CD14-positive monocyte (primary cell): ENCODE measurements around the gene SDK1. TPM values are rescaled to one million over a fixed set of nuclear protein-coding genes. Genes with fewer than 3 reads are reported as not detected.

Source experiments
- DNase-seq, 3 donors: peaks; one replicate each; pipeline ENCODE4 v3.0.0-alpha.2; 2011 to 2022
- H2AFZ ChIP-seq: 2 replicates; pipeline ENCODE4 v1.6.0; 2012; ENCODE audit warnings: mild to moderate bottlenecking, low read depth, low read length, inconsistent platforms; ENCODE audit not compliant: insufficient read depth, poor library complexity, severe bottlenecking
- H3K27ac ChIP-seq, 2 donors: 1 replicate in 1 of 2; 2 replicates in 1 of 2; pipeline ENCODE4 v1.5.1; 2012 to 2013; ENCODE audit warnings: low read length in 2 of 2, control low read depth in 1 of 2, inconsistent platforms in 1 of 2, low read depth in 1 of 2, mild to moderate bottlenecking in 1 of 2
- H3K27me3 ChIP-seq, 2 donors: one replicate each; pipeline versions ENCODE4 v1.6.0 to v1.6.1; 2011 to 2013; ENCODE audit warnings: low read length in 2 of 2; ENCODE audit not compliant: control insufficient read depth in 2 of 2, insufficient read depth in 2 of 2
- H3K36me3 ChIP-seq, 2 donors: replicated peaks in 1 of 2; 1 replicate in 1 of 2; 2 replicates in 1 of 2; pipeline versions ENCODE4 v1.5.1 to v1.6.1; 2012 to 2013; ENCODE audit warnings: low read length in 2 of 2, control low read depth in 1 of 2, inconsistent platforms in 1 of 2, mild to moderate bottlenecking in 1 of 2; ENCODE audit not compliant: insufficient read depth in 2 of 2, control insufficient read depth in 1 of 2
- H3K4me1 ChIP-seq, 2 donors: 1 replicate in 1 of 2; 2 replicates in 1 of 2; pipeline versions ENCODE4 v1.5.1 to v1.6.1; 2012 to 2013; ENCODE audit warnings: low read length in 2 of 2, control low read depth in 1 of 2, inconsistent platforms in 1 of 2, mild to moderate bottlenecking in 1 of 2, moderate library complexity in 1 of 2; ENCODE audit not compliant: insufficient read depth in 2 of 2, control insufficient read depth in 1 of 2
- H3K4me2 ChIP-seq: replicated peaks from 2 replicates; pipeline ENCODE3; 2012; ENCODE audit warnings: low read length, moderate library complexity, mild to moderate bottlenecking; ENCODE audit not compliant: poor library complexity, severe bottlenecking; ENCODE audit errors: extremely low read depth
- H3K4me3 ChIP-seq, 3 experiments: fragments of 200-600 bp in 1 of 3; sonication (generic) in 1 of 3; replicated peaks in 1 of 3; 1 replicate in 2 of 3; 2 replicates in 1 of 3; pipeline ENCODE4 v1.5.1; 2011 to 2013; ENCODE audit warnings: low read length in 3 of 3, mild to moderate bottlenecking in 3 of 3, control low read depth in 2 of 3, low read depth in 2 of 3, inconsistent platforms in 1 of 3, moderate library complexity in 1 of 3
- H3K79me2 ChIP-seq: 2 replicates; pipeline ENCODE4 v1.6.0; 2012; ENCODE audit warnings: mild to moderate bottlenecking, control low read depth, inconsistent platforms, low read length, moderate library complexity; ENCODE audit not compliant: insufficient read depth
- H3K9ac ChIP-seq: 2 replicates; pipeline ENCODE4 v1.6.0; 2017; ENCODE audit warnings: low read length, mild to moderate bottlenecking; ENCODE audit not compliant: insufficient read depth, poor library complexity, severe bottlenecking
- H3K9me3 ChIP-seq, 2 donors: replicated peaks in 1 of 2; 1 replicate in 1 of 2; 2 replicates in 1 of 2; pipeline versions ENCODE4 v1.5.1 to v1.6.1; 2012 to 2013; ENCODE audit warnings: low read length in 2 of 2, control low read depth in 1 of 2; ENCODE audit not compliant: control insufficient read depth in 1 of 2, insufficient read depth in 1 of 2
- H4K20me1 ChIP-seq: 2 replicates; pipeline ENCODE4 v1.6.0; 2012; ENCODE audit warnings: mild to moderate bottlenecking, low read length, control low read depth, moderate library complexity; ENCODE audit not compliant: insufficient read depth
- H3K27ac Mint-ChIP-seq, 7 donors: one replicate each; pipeline ENCODE4 v1.8.0; 2020; ENCODE audit warnings: mild to moderate bottlenecking in 7 of 7, mixed read lengths in 7 of 7, moderate library complexity in 6 of 7, inconsistent platforms in 2 of 7
- H3K27me3 Mint-ChIP-seq, 3 donors: one replicate each; pipeline ENCODE4 v1.8.0; 2021 to 2022; ENCODE audit warnings: low read depth in 3 of 3, mild to moderate bottlenecking in 3 of 3, mixed read lengths in 3 of 3, moderate library complexity in 3 of 3, inconsistent platforms in 1 of 3
- H3K36me3 Mint-ChIP-seq, 2 donors: one replicate each; pipeline ENCODE4 v1.8.0; 2020; ENCODE audit warnings: mixed read lengths in 2 of 2, inconsistent platforms in 1 of 2, mild to moderate bottlenecking in 1 of 2
- H3K4me1 Mint-ChIP-seq: one replicate; pipeline ENCODE4 v1.8.0; 2020; ENCODE audit warnings: mild to moderate bottlenecking, mixed read lengths
- H3K4me3 Mint-ChIP-seq, 2 donors: one replicate each; pipeline ENCODE4 v1.8.0; 2020; ENCODE audit warnings: mild to moderate bottlenecking in 2 of 2, mixed read lengths in 2 of 2, moderate library complexity in 1 of 2
- H3K9me3 Mint-ChIP-seq, 7 donors: one replicate each; pipeline ENCODE4 v1.8.0; 2020 to 2022; ENCODE audit warnings: mixed read lengths in 7 of 7, mild to moderate bottlenecking in 6 of 7, moderate library complexity in 6 of 7, inconsistent platforms in 2 of 7
- CTCF ChIP-seq: fragments of 200-600 bp; IDR thresholded peaks from one replicate; pipeline ENCODE4 v1.8.0; 2022; ENCODE audit warnings: antibody characterized with exemption, mild to moderate bottlenecking
- WGBS: methylation state at CpG from one replicate; pipeline ENCODE4 v1.1.5; 2013; ENCODE audit warnings: missing lambda C conversion rate; ENCODE audit not compliant: insufficient coverage; 5-methylcytosine and 5-hydroxymethylcytosine counted together
- intact Hi-C, 2 donors: fragments of 100-400 bp; cut with micrococcal nuclease; formaldehyde crosslinking; loops; one replicate each; pipeline versions ENCODE4 v1.15.0 to v1.15.1; 2023
- polyA plus RNA-seq, 3 donors: library from polyadenylated mRNA; depleted of rRNA in 1 of 3; unstranded in 2 of 3; stranded (reverse) in 1 of 3; fragments of 300-500 nt in 2 of 3; fragments of >200 nt in 1 of 3; fragmentation: Illumina TruSeq in 2 of 3; gene quantifications; 1 replicate in 2 of 3; 2 replicates in 1 of 3; pipeline ENCODE4 v1.2.3, GENCODE V29; 2012 to 2021

Gene SDK1
- polyA plus RNA-seq, 3 donors = 0.01 TPM; not detected in 2

- Histone ChIP-seq H3K9ac (no peak overlapping the region), H3K27me3 (no peaks in the 10 kb centered on the region), H4K20me1 (no peaks in the 10 kb centered on the region), H3K4me1 (no peaks in the 10 kb centered on the region), H3K27ac (no peak overlapping the region), H3K4me3 (no peak overlapping the region), H3K4me2 (no peak overlapping the region), H3K79me2 (no peaks in the 10 kb centered on the region), H3K9me3 (no peaks in the 10 kb centered on the region), H3K36me3 (no peaks in the 10 kb centered on the region), H2AFZ (no peak overlapping the region)
- DNase-seq = no peak
- Mint-ChIP-seq H3K27me3 (peaks cover 1 to 2% (median 2%) of the 10 kb centered on the region in 3 donors), H3K4me1 (no peaks in the 10 kb centered on the region), H3K4me3 (no peak overlapping the region), H3K9me3 (peaks cover 0 to 1% (median 0%) of the 10 kb centered on the region in 7 donors), H3K27ac (no peak overlapping the region), H3K36me3 (no peaks in the 10 kb centered on the region)
- no peak for TF ChIP-seq CTCF
- intact Hi-C loops = no loop called here
- 88% methylated on average over 3 of the region's 12 CpGs for whole genome bisulfite sequencing
These were observed 44.8 kb downstream of the SDK1 start for GRCh38 chr7:3345699-3346481.

- Histone ChIP-seq H3K9ac (no peak overlapping the region), H2AFZ (no peak overlapping the region), H3K27ac (no peak overlapping the region), H3K4me3 (no peak overlapping the region), H3K79me2 (no peaks in the 10 kb centered on the region), H4K20me1 (no peaks in the 10 kb centered on the region), H3K4me1 (no peaks in the 10 kb centered on the region), H3K27me3 (no peaks in the 10 kb centered on the region), H3K36me3 (no peaks in the 10 kb centered on the region), H3K4me2 (no peak overlapping the region), H3K9me3 (no peaks in the 10 kb centered on the region)
- H3K4me3 Mint-ChIP-seq = no peak overlapping the region
- H3K27me3 Mint-ChIP-seq = peaks cover 2 to 3% (median 3%) of the 10 kb centered on the region in 3 donors
- intact Hi-C loops = no loop called here
- TF ChIP-seq CTCF = no peak
- no peaks in the 10 kb centered on the region for H3K36me3 Mint-ChIP-seq
- WGBS = 88% methylated on average over 1 of the region's 2 CpGs
- H3K9me3 Mint-ChIP-seq = peaks cover 0 to 3% (median 0%) of the 10 kb centered on the region in 7 donors
- no peak for DNase-seq
- no peaks in the 10 kb centered on the region for H3K4me1 Mint-ChIP-seq
- H3K27ac Mint-ChIP-seq = no peak overlapping the region
These were observed 48.1 kb downstream of the SDK1 start for GRCh38 chr7:3349126-3349525.
